ENCODE measurements around the gene STXBP5. TPM values are rescaled to one million over a fixed set of nuclear protein-coding genes. Genes with fewer than 3 reads are reported as not detected.

Gene STXBP5
- total and polyA plus RNA-seq, 2 of the 13 experiments (the other 11 are each of a cell fraction or from before 2014, with no cell fraction given) = 8.8 to 19.4 TPM

DNA sequence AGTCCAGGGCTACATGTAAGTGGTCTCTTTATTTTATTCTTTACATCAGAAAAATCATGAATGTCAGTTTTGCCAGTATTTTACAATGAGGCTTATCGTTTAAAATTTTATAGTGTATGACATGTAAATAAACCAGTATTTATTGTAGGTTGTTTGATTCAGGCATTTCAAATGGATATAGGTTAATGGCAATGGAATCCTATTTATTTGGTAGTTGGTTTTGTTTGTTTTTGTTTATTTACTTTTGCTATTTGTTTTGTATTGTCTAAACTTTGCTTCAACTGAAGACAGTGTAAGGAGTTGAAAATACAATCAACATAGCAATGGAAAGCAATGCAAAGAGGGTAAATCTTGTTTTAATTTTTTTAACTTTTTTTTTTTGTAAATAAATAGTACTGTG is 185.2 kb downstream of the STXBP5 start (continued):
- TF ChIP-seq TMF1 (CRISPR knock-in tag; IDR thresholded peaks at IDR 0.05; ENCODE audit: low read depth) = no peak
- TF ChIP-seq ZNF570 (CRISPR knock-in tag; IDR thresholded peaks at IDR 0.05; ENCODE audit: borderline replicate concordance) = no peak
- TF ChIP-seq ELF3 (CRISPR knock-in tag; IDR thresholded peaks at IDR 0.05) = no peak
- TF ChIP-seq ZNF841 (CRISPR knock-in tag; IDR thresholded peaks at IDR 0.05; ENCODE audit: borderline replicate concordance) = no peak

DNA sequence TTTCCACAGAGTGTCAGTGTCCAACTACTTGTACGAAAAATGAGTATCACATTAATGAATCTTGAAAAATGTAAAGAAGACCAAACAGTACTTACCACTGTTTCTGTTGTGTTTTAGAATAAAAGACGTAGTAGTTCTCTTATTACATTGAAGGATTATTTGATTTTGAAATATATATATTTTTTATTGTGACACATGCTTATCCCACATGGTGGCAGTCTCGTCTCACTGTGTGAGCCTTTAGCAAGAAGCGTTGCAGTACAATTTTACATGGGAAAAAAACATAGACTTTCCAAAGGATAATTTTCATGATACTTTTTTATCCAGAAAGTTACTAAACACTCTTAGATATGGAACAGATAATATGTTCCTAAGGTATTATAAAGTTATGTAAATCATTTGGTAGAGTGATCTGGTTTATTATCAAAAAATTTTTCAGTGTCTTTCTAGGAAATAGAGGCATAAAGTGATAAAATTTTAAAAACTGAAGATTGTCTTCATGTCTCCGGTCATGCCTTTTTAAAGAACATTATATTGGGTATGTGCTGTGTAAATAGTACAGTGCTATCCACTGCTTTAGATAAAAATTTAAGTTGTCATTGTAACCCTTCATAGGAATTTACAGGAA is 186.8 kb downstream of the STXBP5 start:
- no peak overlapping the region for H3K9ac ChIP-seq (ENCODE audit: insufficient read depth, low read depth, low read length)
- ATAC-seq = 0 out of 3 replicates have a peak, but pooled peaks have one; percentile 31
- H2AFZ ChIP-seq (ENCODE audit: low read length) = no peak overlapping the region
- intact Hi-C loops (cut with micrococcal nuclease; ENCODE audit: unreplicated experiment) (loop anchor here (1.0 to 10.0 kb wide), 3 partner anchors 581 to 1084 kb away; no protein-coding TSS in a partner anchor), in situ Hi-C loops (cut with HindIII; ENCODE audit: extremely low pct_ligation_motif_present, low pct_unique_long_range_greater_than_20kb) (loop anchor here (25.0 kb wide), 1 partner anchor 771 kb away; no protein-coding TSS in a partner anchor)
- DNase-seq (ENCODE audit: low spot score) = peak; percentile 27
- peaks cover 8% of the 10 kb centered on the region for H3K4me1 ChIP-seq (ENCODE audit: insufficient read depth, low read length)
- ChIA-PET POLR2A (no interaction called here), CTCF (ENCODE audit: low intra/inter-chr PET ratio, low total read pairs) (no interaction called here)
- no peaks in the 10 kb centered on the region for H3K36me3 ChIP-seq (replicated peaks in 1 of 2; ENCODE audit: control insufficient read depth in 1 of 2, insufficient read depth in 2 of 2, low read length in 2 of 2)
- FAIRE-seq = peak; percentile 18
- H3K27ac ChIP-seq (ENCODE audit: extremely low read length, insufficient read depth, low read length) = no peak overlapping the region
- H3K4me3 ChIP-seq (replicated peaks in 1 of 3; ENCODE audit: insufficient read depth in 1 of 3, low read depth in 2 of 3, low read length in 3 of 3) = no peak overlapping the region; a peak in 1 of 6 replicates
- H3K4me2 ChIP-seq (ENCODE audit: low read depth, low read length) = no peak overlapping the region
- no peaks in the 10 kb centered on the region; the same call in 1 of the 2 replicates for H4K20me1 ChIP-seq (ENCODE audit: insufficient read depth, low read length)
- no TSS peak for BruUV-seq (replicated peaks)
- no peaks in the 10 kb centered on the region for H3K9me3 ChIP-seq (ENCODE audit: low read length)
- WGBS (ENCODE audit: low lambda C conversion rate) = 71% methylated on average over 5 of the region's 5 CpGs
- H3K79me2 ChIP-seq (ENCODE audit: insufficient read depth, low read length) = no peaks in the 10 kb centered on the region
- H3K27me3 ChIP-seq (ENCODE audit: control insufficient read depth in 1 of 2, insufficient read depth in 2 of 2, low read length in 2 of 2) = 0 out of 5 replicates have a peak, but pooled peaks cover 0 to under 1% of the 10 kb centered on the region in 2 experiments
- TF ChIP-seq STAG1 (CRISPR knock-in tag; IDR thresholded peaks at IDR 0.05) (peak; percentile 62), ZNF652 (CRISPR knock-in tag; IDR thresholded peaks at IDR 0.05; ENCODE audit: borderline replicate concordance, low read depth) (no peak), ZNF777 (CRISPR knock-in tag; IDR thresholded peaks at IDR 0.05) (no peak), KAT8 (CRISPR knock-in tag; IDR thresholded peaks at IDR 0.05) (no peak), CENPT (CRISPR knock-in tag; IDR thresholded peaks at IDR 0.05; ENCODE audit: low read depth) (no peak), PTBP1 (IDR thresholded peaks at IDR 0.05; ENCODE audit: low read depth, low read length, poor library complexity, severe bottlenecking) (no peak), SMC3 (IDR thresholded peaks at IDR 0.05; ENCODE audit: low read length) (peak; percentile 18; the same call in 1 of the 2 replicates), NFATC3 (CRISPR knock-in tag; IDR thresholded peaks at IDR 0.05) (no peak)
- TF ChIP-seq, protein P1, sequence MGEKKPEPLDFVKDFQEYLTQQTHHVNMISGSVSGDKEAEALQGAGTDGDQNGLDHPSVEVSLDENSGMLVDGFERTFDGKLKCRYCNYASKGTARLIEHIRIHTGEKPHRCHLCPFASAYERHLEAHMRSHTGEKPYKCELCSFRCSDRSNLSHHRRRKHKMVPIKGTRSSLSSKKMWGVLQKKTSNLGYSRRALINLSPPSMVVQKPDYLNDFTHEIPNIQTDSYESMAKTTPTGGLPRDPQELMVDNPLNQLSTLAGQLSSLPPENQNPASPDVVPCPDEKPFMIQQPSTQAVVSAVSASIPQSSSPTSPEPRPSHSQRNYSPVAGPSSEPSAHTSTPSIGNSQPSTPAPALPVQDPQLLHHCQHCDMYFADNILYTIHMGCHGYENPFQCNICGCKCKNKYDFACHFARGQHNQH (CRISPR knock-in tag; IDR thresholded peaks at IDR 0.05) = no peak
- TF ChIP-seq, protein P2, sequence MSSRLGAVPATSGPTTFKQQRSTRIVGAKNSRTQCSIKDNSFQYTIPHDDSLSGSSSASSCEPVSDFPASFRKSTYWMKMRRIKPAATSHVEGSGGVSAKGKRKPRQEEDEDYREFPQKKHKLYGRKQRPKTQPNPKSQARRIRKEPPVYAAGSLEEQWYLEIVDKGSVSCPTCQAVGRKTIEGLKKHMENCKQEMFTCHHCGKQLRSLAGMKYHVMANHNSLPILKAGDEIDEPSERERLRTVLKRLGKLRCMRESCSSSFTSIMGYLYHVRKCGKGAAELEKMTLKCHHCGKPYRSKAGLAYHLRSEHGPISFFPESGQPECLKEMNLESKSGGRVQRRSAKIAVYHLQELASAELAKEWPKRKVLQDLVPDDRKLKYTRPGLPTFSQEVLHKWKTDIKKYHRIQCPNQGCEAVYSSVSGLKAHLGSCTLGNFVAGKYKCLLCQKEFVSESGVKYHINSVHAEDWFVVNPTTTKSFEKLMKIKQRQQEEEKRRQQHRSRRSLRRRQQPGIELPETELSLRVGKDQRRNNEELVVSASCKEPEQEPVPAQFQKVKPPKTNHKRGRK (CRISPR knock-in tag; IDR thresholded peaks at IDR 0.05) = no peak
- TF ChIP-seq, protein P3, sequence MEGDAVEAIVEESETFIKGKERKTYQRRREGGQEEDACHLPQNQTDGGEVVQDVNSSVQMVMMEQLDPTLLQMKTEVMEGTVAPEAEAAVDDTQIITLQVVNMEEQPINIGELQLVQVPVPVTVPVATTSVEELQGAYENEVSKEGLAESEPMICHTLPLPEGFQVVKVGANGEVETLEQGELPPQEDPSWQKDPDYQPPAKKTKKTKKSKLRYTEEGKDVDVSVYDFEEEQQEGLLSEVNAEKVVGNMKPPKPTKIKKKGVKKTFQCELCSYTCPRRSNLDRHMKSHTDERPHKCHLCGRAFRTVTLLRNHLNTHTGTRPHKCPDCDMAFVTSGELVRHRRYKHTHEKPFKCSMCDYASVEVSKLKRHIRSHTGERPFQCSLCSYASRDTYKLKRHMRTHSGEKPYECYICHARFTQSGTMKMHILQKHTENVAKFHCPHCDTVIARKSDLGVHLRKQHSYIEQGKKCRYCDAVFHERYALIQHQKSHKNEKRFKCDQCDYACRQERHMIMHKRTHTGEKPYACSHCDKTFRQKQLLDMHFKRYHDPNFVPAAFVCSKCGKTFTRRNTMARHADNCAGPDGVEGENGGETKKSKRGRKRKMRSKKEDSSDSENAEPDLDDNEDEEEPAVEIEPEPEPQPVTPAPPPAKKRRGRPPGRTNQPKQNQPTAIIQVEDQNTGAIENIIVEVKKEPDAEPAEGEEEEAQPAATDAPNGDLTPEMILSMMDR (CRISPR knock-in tag; IDR thresholded peaks at IDR 0.05) = peak; percentile 47
